ENCODE measurements around the gene TTC23. TPM values are rescaled to one million over a fixed set of nuclear protein-coding genes. Genes with fewer than 3 reads are reported as not detected.
A peak's percentile ranks its signal among the peaks of the same experiment; 100 is the strongest.

TTC23 gene
- total RNA-seq, 1 experiment from 2014 or later, result 17.8 TPM

DNA sequence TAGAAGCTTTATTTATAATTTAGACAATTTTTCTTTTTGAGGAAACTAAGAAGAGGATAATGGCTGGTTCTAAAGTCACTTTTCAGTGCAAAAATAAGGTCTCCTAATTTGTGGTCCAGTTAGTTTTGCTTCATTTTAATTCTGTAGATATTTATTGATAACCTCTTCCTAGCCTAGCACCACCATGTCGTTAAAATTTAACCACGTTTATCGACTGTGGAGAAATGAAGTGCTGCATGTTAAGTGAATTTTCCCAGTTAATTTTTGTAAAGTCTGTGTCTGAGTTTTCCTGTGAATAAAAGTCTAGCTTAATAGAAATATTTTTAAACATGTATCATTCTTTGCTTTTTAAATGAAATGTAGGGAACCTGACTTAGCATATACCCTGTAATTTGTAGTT, 18.6 kb upstream of the TTC23 start (continued):
- TF ChIP-seq, protein P1, sequence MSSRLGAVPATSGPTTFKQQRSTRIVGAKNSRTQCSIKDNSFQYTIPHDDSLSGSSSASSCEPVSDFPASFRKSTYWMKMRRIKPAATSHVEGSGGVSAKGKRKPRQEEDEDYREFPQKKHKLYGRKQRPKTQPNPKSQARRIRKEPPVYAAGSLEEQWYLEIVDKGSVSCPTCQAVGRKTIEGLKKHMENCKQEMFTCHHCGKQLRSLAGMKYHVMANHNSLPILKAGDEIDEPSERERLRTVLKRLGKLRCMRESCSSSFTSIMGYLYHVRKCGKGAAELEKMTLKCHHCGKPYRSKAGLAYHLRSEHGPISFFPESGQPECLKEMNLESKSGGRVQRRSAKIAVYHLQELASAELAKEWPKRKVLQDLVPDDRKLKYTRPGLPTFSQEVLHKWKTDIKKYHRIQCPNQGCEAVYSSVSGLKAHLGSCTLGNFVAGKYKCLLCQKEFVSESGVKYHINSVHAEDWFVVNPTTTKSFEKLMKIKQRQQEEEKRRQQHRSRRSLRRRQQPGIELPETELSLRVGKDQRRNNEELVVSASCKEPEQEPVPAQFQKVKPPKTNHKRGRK (CRISPR knock-in tag; IDR thresholded peaks at IDR 0.05; ENCODE audit: borderline replicate concordance), result no peak
- TF ChIP-seq, protein P2, sequence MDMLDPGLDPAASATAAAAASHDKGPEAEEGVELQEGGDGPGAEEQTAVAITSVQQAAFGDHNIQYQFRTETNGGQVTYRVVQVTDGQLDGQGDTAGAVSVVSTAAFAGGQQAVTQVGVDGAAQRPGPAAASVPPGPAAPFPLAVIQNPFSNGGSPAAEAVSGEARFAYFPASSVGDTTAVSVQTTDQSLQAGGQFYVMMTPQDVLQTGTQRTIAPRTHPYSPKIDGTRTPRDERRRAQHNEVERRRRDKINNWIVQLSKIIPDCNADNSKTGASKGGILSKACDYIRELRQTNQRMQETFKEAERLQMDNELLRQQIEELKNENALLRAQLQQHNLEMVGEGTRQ (CRISPR knock-in tag; IDR thresholded peaks at IDR 0.05), result no peak
- TF ChIP-seq OVOL2 (CRISPR knock-in tag; IDR thresholded peaks at IDR 0.05; ENCODE audit: borderline replicate concordance), result no peak

DNA sequence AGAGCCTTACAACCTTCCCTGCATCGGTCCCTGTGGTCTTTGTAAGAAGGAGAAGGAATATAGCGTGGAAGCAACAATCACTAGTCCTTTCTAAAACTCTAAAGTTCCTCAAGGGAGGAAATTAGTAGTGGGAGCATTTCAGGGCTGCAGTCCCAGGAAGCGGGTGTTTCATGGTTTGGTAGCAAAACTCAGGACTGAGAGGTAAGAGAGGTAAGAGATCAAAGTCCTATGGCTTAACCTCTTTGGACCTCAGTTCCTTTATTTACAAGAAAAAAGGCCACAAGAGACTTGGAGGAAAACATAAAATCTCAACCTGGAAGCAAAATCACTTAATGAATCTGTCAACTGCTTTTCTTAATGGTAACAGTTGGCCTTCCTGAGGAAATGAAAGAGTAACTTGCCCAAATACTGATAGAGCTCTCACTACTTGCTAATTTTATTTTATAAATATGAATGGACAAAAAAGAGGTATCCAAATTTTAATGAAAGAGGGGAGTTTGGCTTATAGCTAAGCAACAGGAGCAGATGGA, 16.2 kb upstream of the TTC23 start:
- POLR2A ChIA-PET, result no interaction called here
- TF ChIP-seq FOXK1 (CRISPR knock-in tag; IDR thresholded peaks at IDR 0.05) (no peak), ZNF416 (CRISPR knock-in tag; IDR thresholded peaks at IDR 0.05) (no peak), FOXJ3 (CRISPR knock-in tag; IDR thresholded peaks at IDR 0.05; ENCODE audit: borderline replicate concordance) (no peak)
- TF ChIP-seq, protein P3, sequence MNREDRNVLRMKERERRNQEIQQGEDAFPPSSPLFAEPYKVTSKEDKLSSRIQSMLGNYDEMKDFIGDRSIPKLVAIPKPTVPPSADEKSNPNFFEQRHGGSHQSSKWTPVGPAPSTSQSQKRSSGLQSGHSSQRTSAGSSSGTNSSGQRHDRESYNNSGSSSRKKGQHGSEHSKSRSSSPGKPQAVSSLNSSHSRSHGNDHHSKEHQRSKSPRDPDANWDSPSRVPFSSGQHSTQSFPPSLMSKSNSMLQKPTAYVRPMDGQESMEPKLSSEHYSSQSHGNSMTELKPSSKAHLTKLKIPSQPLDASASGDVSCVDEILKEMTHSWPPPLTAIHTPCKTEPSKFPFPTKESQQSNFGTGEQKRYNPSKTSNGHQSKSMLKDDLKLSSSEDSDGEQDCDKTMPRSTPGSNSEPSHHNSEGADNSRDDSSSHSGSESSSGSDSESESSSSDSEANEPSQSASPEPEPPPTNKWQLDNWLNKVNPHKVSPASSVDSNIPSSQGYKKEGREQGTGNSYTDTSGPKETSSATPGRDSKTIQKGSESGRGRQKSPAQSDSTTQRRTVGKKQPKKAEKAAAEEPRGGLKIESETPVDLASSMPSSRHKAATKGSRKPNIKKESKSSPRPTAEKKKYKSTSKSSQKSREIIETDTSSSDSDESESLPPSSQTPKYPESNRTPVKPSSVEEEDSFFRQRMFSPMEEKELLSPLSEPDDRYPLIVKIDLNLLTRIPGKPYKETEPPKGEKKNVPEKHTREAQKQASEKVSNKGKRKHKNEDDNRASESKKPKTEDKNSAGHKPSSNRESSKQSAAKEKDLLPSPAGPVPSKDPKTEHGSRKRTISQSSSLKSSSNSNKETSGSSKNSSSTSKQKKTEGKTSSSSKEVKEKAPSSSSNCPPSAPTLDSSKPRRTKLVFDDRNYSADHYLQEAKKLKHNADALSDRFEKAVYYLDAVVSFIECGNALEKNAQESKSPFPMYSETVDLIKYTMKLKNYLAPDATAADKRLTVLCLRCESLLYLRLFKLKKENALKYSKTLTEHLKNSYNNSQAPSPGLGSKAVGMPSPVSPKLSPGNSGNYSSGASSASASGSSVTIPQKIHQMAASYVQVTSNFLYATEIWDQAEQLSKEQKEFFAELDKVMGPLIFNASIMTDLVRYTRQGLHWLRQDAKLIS (CRISPR knock-in tag; IDR thresholded peaks at IDR 0.05; ENCODE audit: borderline replicate concordance), result no peak
- H3K27ac Mint-ChIP-seq, result no peak overlapping the region
- no peak for DNase-seq (ENCODE audit: low spot score)
- no peaks in the 10 kb centered on the region for H3K36me3 Mint-ChIP-seq
- H3K9me3 Mint-ChIP-seq, result no peaks in the 10 kb centered on the region
- no peak overlapping the region for H3K4me3 Mint-ChIP-seq
- CTCF ChIA-PET, result no interaction called here
- ATAC-seq, result no peak
- peaks cover 12% of the 10 kb centered on the region for H3K4me1 Mint-ChIP-seq
- H3K27me3 Mint-ChIP-seq (ENCODE audit: low read depth), result no peaks in the 10 kb centered on the region

DNA sequence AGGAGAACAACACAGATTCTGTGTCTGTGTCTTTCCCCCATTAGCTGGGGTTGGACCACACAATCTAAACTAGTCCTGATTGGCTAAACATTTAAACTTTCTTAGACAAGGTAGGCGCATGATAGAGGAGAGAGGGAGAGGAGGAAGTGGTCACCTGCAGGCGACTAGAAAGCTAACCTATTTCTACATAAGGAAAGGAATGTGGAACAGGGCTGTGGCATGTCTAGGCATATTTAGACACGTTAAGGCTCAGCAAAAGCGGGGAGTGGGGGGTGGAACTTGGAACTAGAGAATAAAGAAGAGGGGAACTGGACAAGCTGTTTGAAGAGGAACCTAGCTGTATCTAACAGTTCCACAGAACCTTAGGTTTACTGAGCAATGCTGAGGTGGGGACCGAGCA, 14.7 kb upstream of the TTC23 start:
- DNase-seq (ENCODE audit: low spot score), result no peak
- Mint-ChIP-seq H3K27me3 (ENCODE audit: low read depth) (no peaks in the 10 kb centered on the region), H3K9me3 (no peaks in the 10 kb centered on the region), H3K4me1 (peaks cover 12% of the 10 kb centered on the region), H3K4me3 (no peak overlapping the region), H3K27ac (no peak overlapping the region), H3K36me3 (no peaks in the 10 kb centered on the region)
- ChIA-PET POLR2A (no interaction called here), CTCF (interaction anchor here (1.4 to 3.2 kb wide), 2 partner anchors 9 to 97 kb away, joined by 3 to 18 read pairs; no protein-coding TSS in a partner anchor)
- peak; percentile 79 for ATAC-seq
- TF ChIP-seq, protein P4, sequence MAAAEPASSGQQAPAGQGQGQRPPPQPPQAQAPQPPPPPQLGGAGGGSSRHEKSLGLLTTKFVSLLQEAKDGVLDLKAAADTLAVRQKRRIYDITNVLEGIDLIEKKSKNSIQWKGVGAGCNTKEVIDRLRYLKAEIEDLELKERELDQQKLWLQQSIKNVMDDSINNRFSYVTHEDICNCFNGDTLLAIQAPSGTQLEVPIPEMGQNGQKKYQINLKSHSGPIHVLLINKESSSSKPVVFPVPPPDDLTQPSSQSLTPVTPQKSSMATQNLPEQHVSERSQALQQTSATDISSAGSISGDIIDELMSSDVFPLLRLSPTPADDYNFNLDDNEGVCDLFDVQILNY (CRISPR knock-in tag; IDR thresholded peaks at IDR 0.05), result no peak
- TF ChIP-seq, protein P5, sequence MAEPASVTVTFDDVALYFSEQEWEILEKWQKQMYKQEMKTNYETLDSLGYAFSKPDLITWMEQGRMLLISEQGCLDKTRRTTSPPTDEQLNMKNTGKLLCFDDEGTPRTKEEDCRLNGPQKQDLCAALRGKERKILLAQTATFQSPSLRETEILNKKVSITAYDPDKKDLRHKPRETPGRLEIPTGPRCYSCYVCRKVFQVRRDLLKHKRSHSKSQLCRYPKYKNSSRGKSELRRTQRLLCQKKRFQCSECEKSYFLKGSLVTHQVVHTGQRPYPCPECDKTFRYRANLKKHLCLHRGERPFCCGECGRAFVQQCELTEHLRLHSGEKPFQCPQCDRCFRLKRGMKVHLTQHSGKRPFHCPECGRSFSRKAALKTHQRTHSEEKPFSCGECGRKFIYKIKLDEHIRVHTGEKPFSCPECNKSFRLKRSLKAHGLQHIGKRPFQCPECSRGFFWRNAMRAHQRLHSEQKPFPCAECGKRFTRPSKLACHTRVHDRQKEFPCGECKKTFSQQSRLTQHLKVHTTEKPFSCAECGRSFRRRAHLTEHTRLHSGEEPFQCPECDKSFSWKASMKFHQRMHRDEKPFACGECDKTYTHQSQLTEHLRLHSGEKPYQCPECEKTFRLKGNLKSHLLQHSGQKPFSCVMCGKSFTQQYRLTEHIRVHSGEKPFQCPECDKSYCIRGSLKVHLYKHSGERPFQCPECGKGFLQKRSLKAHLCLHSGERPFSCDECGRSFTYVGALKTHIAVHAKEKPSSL (CRISPR knock-in tag; conservative IDR thresholded peaks at IDR 0.05), result no peak
- TF ChIP-seq NR3C1 (CRISPR knock-in tag; conservative IDR thresholded peaks at IDR 0.05; ENCODE audit: low read depth), result no peak
- no peak for TF ChIP-seq TEAD1 (CRISPR knock-in tag; IDR thresholded peaks at IDR 0.05)
- TF ChIP-seq, protein P1 (CRISPR knock-in tag; IDR thresholded peaks at IDR 0.05; ENCODE audit: borderline replicate concordance), result no peak
- TF ChIP-seq, protein P6, sequence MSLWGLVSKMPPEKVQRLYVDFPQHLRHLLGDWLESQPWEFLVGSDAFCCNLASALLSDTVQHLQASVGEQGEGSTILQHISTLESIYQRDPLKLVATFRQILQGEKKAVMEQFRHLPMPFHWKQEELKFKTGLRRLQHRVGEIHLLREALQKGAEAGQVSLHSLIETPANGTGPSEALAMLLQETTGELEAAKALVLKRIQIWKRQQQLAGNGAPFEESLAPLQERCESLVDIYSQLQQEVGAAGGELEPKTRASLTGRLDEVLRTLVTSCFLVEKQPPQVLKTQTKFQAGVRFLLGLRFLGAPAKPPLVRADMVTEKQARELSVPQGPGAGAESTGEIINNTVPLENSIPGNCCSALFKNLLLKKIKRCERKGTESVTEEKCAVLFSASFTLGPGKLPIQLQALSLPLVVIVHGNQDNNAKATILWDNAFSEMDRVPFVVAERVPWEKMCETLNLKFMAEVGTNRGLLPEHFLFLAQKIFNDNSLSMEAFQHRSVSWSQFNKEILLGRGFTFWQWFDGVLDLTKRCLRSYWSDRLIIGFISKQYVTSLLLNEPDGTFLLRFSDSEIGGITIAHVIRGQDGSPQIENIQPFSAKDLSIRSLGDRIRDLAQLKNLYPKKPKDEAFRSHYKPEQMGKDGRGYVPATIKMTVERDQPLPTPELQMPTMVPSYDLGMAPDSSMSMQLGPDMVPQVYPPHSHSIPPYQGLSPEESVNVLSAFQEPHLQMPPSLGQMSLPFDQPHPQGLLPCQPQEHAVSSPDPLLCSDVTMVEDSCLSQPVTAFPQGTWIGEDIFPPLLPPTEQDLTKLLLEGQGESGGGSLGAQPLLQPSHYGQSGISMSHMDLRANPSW (CRISPR knock-in tag; conservative IDR thresholded peaks at IDR 0.05; ENCODE audit: low read depth), result no peak
- TF ChIP-seq MXD4 (CRISPR knock-in tag; IDR thresholded peaks at IDR 0.05; ENCODE audit: borderline replicate concordance), result no peak

Data from WTC11 (cell line).